ENCODE measurements around the gene MTRFR. TPM values are rescaled to one million over a fixed set of nuclear protein-coding genes. Genes with fewer than 3 reads are reported as not detected.

Gene MTRFR
- total and polyA plus RNA-seq, 2 experiments from 2014 or later: 7.5 to 21.3 TPM

GRCh38 chr12:123258593-123258992, 25.4 kb downstream of the MTRFR start:
- Histone ChIP-seq H3K4me3 (no peak overlapping the region), H3K27ac (no peak overlapping the region), H3K9ac (no peak overlapping the region), H3K9me2 (ENCODE audit: insufficient read depth) (no peaks in the 10 kb centered on the region), H4K20me1 (ENCODE audit: insufficient read depth) (no peaks in the 10 kb centered on the region), H3F3A (ENCODE audit: insufficient read depth) (peaks cover 43% of the 10 kb centered on the region), H3K79me2 (ENCODE audit: insufficient read depth) (peaks cover 72% of the 10 kb centered on the region), H3K36me3 (ENCODE audit: low read depth) (peaks cover 65% of the 10 kb centered on the region), H3K4me1 (ENCODE audit: insufficient read depth) (no peaks in the 10 kb centered on the region), H2AFZ (no peak overlapping the region), H3K4me2 (ENCODE audit: unreplicated experiment) (no peak overlapping the region), H3K9me3 (ENCODE audit: low read depth) (no peaks in the 10 kb centered on the region), H3K27me3 (replicated peaks; ENCODE audit: insufficient read depth) (no peaks in the 10 kb centered on the region)
- DNase-seq: no peak
- WGBS, 2 experiments (ENCODE audit: low coverage in 1 of 2, low lambda C conversion rate in 2 of 2, missing lambda C conversion rate in 2 of 2): 72 to 74% methylated on average over 4 of the region's 4 CpGs
- in situ Hi-C loops (cut with MboI): no loop called here
- TF ChIP-seq EZH2 (IDR thresholded peaks at IDR 0.05; ENCODE audit: insufficient read depth, poor library complexity, severe bottlenecking): no peak
- TF ChIP-seq EZH2phosphoT487 (IDR thresholded peaks at IDR 0.05; ENCODE audit: insufficient read depth, low read depth): no peak

- H3K9ac ChIP-seq: no peak overlapping the region
- H3K4me1 ChIP-seq (ENCODE audit: insufficient read depth): no peaks in the 10 kb centered on the region
- WGBS, 2 experiments (ENCODE audit: low coverage in 1 of 2, low lambda C conversion rate in 2 of 2, missing lambda C conversion rate in 2 of 2): 82 to 87% methylated on average over 9 of the region's 9 CpGs
- in situ Hi-C loops (cut with MboI): no loop called here
- no peaks in the 10 kb centered on the region for H3K9me2 ChIP-seq (ENCODE audit: insufficient read depth)
- no peak overlapping the region for H3K27ac ChIP-seq
- H3K27me3 ChIP-seq (replicated peaks; ENCODE audit: insufficient read depth): no peaks in the 10 kb centered on the region
- peaks cover 68% of the 10 kb centered on the region for H3K36me3 ChIP-seq (ENCODE audit: low read depth)
- DNase-seq: no peak
- H4K20me1 ChIP-seq (ENCODE audit: insufficient read depth): no peaks in the 10 kb centered on the region
- H3F3A ChIP-seq (ENCODE audit: insufficient read depth): peaks cover 42% of the 10 kb centered on the region
- no peak for TF ChIP-seq EZH2 (IDR thresholded peaks at IDR 0.05; ENCODE audit: insufficient read depth, poor library complexity, severe bottlenecking)
- no peak for TF ChIP-seq EZH2phosphoT487 (IDR thresholded peaks at IDR 0.05; ENCODE audit: insufficient read depth, low read depth)
- H3K4me3 ChIP-seq: no peak overlapping the region
- no peak overlapping the region for H2AFZ ChIP-seq
- no peaks in the 10 kb centered on the region for H3K9me3 ChIP-seq (ENCODE audit: low read depth)
- H3K4me2 ChIP-seq (ENCODE audit: unreplicated experiment): no peak overlapping the region
- peaks cover 71% of the 10 kb centered on the region for H3K79me2 ChIP-seq (ENCODE audit: insufficient read depth)
Measured at GRCh38 chr12:123260081-123260480, 26.8 kb downstream of the MTRFR start.

- no peak overlapping the region for H3K4me2 ChIP-seq (ENCODE audit: unreplicated experiment)
- no peaks in the 10 kb centered on the region for H3K4me1 ChIP-seq (ENCODE audit: insufficient read depth)
- H3K27ac ChIP-seq: no peak overlapping the region
- TF ChIP-seq EZH2 (IDR thresholded peaks at IDR 0.05; ENCODE audit: insufficient read depth, poor library complexity, severe bottlenecking) (no peak), EZH2phosphoT487 (IDR thresholded peaks at IDR 0.05; ENCODE audit: insufficient read depth, low read depth) (no peak)
- H3K9me2 ChIP-seq (ENCODE audit: insufficient read depth): no peaks in the 10 kb centered on the region
- no peak overlapping the region for H2AFZ ChIP-seq
- no peaks in the 10 kb centered on the region for H3K27me3 ChIP-seq (replicated peaks; ENCODE audit: insufficient read depth)
- in situ Hi-C loops (cut with MboI): no loop called here
- no peak overlapping the region for H3K9ac ChIP-seq
- WGBS, 2 experiments (ENCODE audit: low coverage in 1 of 2, low lambda C conversion rate in 2 of 2, missing lambda C conversion rate in 2 of 2): 86 to 88% methylated on average over 4 of the region's 4 CpGs
- H3K9me3 ChIP-seq (ENCODE audit: low read depth): no peaks in the 10 kb centered on the region
- H3K36me3 ChIP-seq (ENCODE audit: low read depth): peaks cover 56% of the 10 kb centered on the region
- H3K79me2 ChIP-seq (ENCODE audit: insufficient read depth): peaks cover 73% of the 10 kb centered on the region
- no peak overlapping the region for H3K4me3 ChIP-seq
- no peaks in the 10 kb centered on the region for H4K20me1 ChIP-seq (ENCODE audit: insufficient read depth)
- peaks cover 35% of the 10 kb centered on the region for H3F3A ChIP-seq (ENCODE audit: insufficient read depth)
- DNase-seq: no peak
Measured at GRCh38 chr12:123261196-123261595, 28.0 kb downstream of the MTRFR start.

- Histone ChIP-seq H3K9me2 (ENCODE audit: insufficient read depth) (no peaks in the 10 kb centered on the region), H3K79me2 (ENCODE audit: insufficient read depth) (peaks cover 79% of the 10 kb centered on the region), H3K9me3 (ENCODE audit: low read depth) (no peaks in the 10 kb centered on the region), H3F3A (ENCODE audit: insufficient read depth) (peaks cover 33% of the 10 kb centered on the region), H3K4me1 (ENCODE audit: insufficient read depth) (no peaks in the 10 kb centered on the region), H3K4me3 (no peak overlapping the region), H2AFZ (no peak overlapping the region), H3K27me3 (replicated peaks; ENCODE audit: insufficient read depth) (no peaks in the 10 kb centered on the region), H3K4me2 (ENCODE audit: unreplicated experiment) (no peak overlapping the region), H3K27ac (no peak overlapping the region), H3K9ac (no peak overlapping the region), H4K20me1 (ENCODE audit: insufficient read depth) (no peaks in the 10 kb centered on the region), H3K36me3 (ENCODE audit: low read depth) (peaks cover 45% of the 10 kb centered on the region)
- 93 to 94% methylated on average over 8 of the region's 8 CpGs for WGBS, 2 experiments (ENCODE audit: low coverage in 1 of 2, low lambda C conversion rate in 2 of 2, missing lambda C conversion rate in 2 of 2)
- no peak for DNase-seq
- in situ Hi-C loops (cut with MboI): no loop called here
- TF ChIP-seq EZH2phosphoT487 (IDR thresholded peaks at IDR 0.05; ENCODE audit: insufficient read depth, low read depth) (no peak), EZH2 (IDR thresholded peaks at IDR 0.05; ENCODE audit: insufficient read depth, poor library complexity, severe bottlenecking) (no peak)
Measured at GRCh38 chr12:123263196-123263817, 30.1 kb downstream of the MTRFR start.
